Stimulated activated effector memory CD8-positive, alpha-beta T cell treated with anti-CD3 and anti-CD28 coated beads, Interleukin-12 subunit alpha, Interleukin-12 subunit beta, amount 100 ng/mL, for 72 hours (primary cell): ENCODE data around the gene PHF21A.
"Not testable (repeated sequence)": the region's sequence is repeated elsewhere in the genome, so short reads cannot be mapped to it uniquely, and the experiment has no call there.

ENCODE experiments used
- ATAC-seq: fragments of 150-1000 bp; cut with Tn5 transposase; 2 replicates; pipeline ENCODE4 v1.10.0; 2021
- DNase-seq, 2 donors: peaks; one replicate each; pipeline ENCODE4 v3.0.0; 2021 to 2022; ENCODE audit warnings: low spot score in 2 of 2
- H3K27ac Mint-ChIP-seq: one replicate; pipeline ENCODE4 v1.8.0; 2022; ENCODE audit warnings: mild to moderate bottlenecking, mixed read lengths
- H3K36me3 Mint-ChIP-seq: one replicate; pipeline ENCODE4 v1.8.0; 2022; ENCODE audit warnings: mild to moderate bottlenecking, mixed read lengths
- H3K4me1 Mint-ChIP-seq: one replicate; pipeline ENCODE4 v1.8.0; 2022; ENCODE audit warnings: mixed read lengths
- H3K4me3 Mint-ChIP-seq: one replicate; pipeline ENCODE4 v1.8.0; 2022; ENCODE audit warnings: mild to moderate bottlenecking, mixed read lengths
- H3K9me3 Mint-ChIP-seq: one replicate; pipeline ENCODE4 v1.8.0; 2022; ENCODE audit warnings: mixed read lengths

The PHF21A gene

GRCh38 chr11:45900916-45901617, 220.2 kb downstream of the PHF21A start:
- peak overlapping the region; percentile 17 for H3K27ac Mint-ChIP-seq
- no peaks in the 10 kb centered on the region for H3K9me3 Mint-ChIP-seq
- H3K4me1 Mint-ChIP-seq = peaks cover 10% of the 10 kb centered on the region
- peak overlapping the region; percentile 58 for H3K4me3 Mint-ChIP-seq
- ATAC-seq (no peak), DNase-seq (no peak)
- H3K36me3 Mint-ChIP-seq = no peaks in the 10 kb centered on the region

- not testable (repeated sequence) for DNase-seq, H3K9me3 Mint-ChIP-seq, H3K4me1 Mint-ChIP-seq, ATAC-seq, H3K36me3 Mint-ChIP-seq
- peak overlapping the region; percentile 58 for H3K4me3 Mint-ChIP-seq
- peak overlapping the region; percentile 17 for H3K27ac Mint-ChIP-seq
Observed at GRCh38 chr11:45900175-45900800, 221.0 kb downstream of the PHF21A start.

- DNase-seq (peak; percentile 57 to 87), ATAC-seq (peak; percentile 86)
- Mint-ChIP-seq H3K9me3 (no peaks in the 10 kb centered on the region), H3K4me1 (peaks cover 7% of the 10 kb centered on the region), H3K36me3 (no peaks in the 10 kb centered on the region), H3K27ac (peak overlapping the region; percentile 68), H3K4me3 (peak overlapping the region; percentile 58)
Observed at GRCh38 chr11:45899448-45900174, 221.6 kb downstream of the PHF21A start.

DNA sequence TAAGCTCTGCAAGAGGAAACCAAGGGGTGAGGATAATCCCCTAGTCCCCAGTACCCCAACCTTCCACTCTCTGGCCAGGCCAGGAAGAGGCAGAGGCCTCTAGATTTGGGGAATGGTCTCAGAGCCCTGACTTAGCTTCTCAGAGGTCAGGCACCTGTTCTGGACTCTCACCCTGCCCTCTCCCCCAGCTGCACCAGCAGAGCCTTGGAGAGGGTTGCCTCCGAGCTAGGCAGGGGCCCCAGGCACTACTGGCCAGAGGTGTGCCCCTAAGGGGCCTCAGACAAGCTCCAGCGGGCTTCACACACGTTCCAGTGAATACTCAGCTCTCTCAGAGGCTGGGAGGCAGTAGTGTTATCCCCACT, 222.2 kb downstream of the PHF21A start:
- Mint-ChIP-seq H3K27ac (peak overlapping the region; percentile 68), H3K36me3 (no peaks in the 10 kb centered on the region), H3K4me1 (peaks cover 7% of the 10 kb centered on the region), H3K4me3 (peak overlapping the region; percentile 58), H3K9me3 (no peaks in the 10 kb centered on the region)
- ATAC-seq (no peak), DNase-seq (no peak)

GRCh38 chr11:45897556-45897955, 223.7 kb downstream of the PHF21A start:
- peaks cover 7% of the 10 kb centered on the region for H3K4me1 Mint-ChIP-seq
- ATAC-seq = no peak
- no peaks in the 10 kb centered on the region for H3K9me3 Mint-ChIP-seq
- H3K36me3 Mint-ChIP-seq = no peaks in the 10 kb centered on the region
- H3K4me3 Mint-ChIP-seq = peak overlapping the region; percentile 14
- no peak overlapping the region for H3K27ac Mint-ChIP-seq
- DNase-seq = no peak

DNA sequence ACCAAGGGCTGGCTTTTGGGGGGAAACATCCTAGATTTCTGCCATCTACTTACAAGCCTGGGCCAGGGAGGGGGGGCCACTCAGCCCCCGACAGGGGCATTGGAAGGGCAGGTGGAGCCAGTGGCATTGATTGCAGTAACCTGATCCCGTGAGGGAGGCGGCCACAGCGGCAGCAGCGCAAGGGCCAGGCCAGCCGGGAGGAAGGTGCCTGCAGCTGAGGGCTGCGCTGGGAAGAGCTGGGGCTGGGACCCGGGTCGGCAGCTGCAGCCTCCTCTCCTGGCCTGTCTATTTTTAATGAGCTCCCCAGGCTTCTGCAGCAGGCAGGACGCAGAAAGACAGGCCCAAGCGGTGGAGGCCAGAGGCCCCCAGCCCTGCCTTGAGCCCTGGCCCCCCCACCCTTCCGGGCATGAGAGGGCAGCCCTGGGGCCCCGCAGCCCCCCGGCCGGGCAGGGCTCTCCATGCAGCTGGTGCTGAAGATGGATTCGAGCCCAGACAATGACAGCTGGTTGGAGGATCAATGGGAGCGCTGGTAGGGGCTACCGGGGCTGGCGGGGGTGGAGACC, 224.8 kb downstream of the PHF21A start:
- Mint-ChIP-seq H3K36me3 (no peaks in the 10 kb centered on the region), H3K9me3 (no peaks in the 10 kb centered on the region), H3K4me1 (peaks cover 7% of the 10 kb centered on the region), H3K27ac (no peak overlapping the region), H3K4me3 (no peak overlapping the region)
- ATAC-seq = no peak
- no peak for DNase-seq

DNA sequence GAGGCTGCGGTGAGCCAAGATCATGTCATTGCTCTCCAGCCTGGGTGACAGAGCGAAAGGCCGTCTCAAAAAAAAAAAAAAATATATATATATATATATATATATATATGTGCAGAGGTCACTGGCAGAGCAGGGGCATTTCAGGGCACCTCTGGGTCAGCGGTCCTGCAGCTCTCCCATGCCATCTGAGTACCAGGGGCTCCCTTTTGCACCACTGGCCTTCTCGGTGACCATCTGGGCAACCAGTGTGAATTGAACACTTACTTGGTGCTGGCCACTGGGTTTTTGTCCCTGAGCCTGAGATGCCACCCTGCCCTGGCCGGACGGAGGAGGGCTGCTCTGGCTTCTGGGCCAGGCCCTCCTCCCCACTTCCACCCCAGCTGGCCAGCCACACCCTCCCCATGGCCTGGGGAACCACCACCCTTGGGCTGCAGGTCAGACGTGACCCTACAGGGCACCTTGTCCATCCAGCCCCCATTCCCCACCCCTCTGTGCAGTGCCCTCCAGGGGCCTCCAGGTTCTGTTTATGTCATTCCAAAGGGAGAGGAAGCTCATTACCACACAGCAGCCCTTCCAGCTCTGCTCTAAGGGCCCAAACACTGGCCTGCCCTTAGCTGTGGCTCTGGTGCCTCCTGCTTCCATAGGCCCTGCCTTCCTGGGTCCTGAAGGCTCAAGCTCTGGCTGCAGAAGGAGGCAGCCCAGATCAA, 225.5 kb downstream of the PHF21A start:
- peaks cover 4% of the 10 kb centered on the region for H3K4me1 Mint-ChIP-seq
- no peak overlapping the region for H3K4me3 Mint-ChIP-seq

DNA sequence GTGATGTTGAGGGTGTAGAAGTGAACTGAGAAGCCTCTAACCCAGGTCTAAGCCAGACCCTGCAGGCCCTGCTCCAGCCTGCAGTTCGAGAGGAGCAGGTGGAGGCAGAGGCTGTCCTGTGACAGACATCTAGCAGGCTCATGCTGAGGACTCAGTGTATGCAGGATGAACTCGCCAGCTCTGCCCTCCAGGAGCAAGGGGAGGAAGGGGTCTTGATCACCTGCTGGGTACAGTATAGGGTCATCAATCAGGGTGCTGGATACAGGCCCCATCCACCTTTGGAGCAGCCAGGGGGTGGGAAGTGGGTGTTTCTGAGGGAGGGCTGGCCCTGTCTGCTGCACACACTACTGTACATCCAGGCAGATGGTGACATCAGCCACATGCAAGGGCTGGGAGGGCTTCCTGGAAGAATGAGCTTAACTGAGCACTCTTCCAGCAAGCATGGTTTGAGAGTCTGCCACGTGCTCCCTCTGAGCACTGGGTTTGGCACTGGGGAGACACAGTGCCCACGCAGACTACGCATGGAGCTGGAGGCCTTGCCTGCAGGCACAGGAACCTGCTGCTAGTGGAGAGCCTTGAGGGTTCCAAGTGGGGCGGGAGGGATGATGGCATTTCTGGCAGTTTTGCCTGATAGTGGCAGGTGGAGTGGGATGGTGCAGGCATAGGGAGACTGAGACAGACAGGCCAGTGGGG, 226.6 kb downstream of the PHF21A start:
- DNase-seq = no peak
- Mint-ChIP-seq H3K27ac (no peak overlapping the region), H3K4me1 (no peaks in the 10 kb centered on the region), H3K36me3 (no peaks in the 10 kb centered on the region), H3K9me3 (no peaks in the 10 kb centered on the region), H3K4me3 (no peak overlapping the region)
- no peak for ATAC-seq

More for the DNA sequence above, 225.5 kb downstream of the PHF21A start:
- ATAC-seq (no peak), DNase-seq (no peak)
- no peaks in the 10 kb centered on the region for H3K36me3 Mint-ChIP-seq
- H3K27ac Mint-ChIP-seq = no peak overlapping the region
- H3K9me3 Mint-ChIP-seq = no peaks in the 10 kb centered on the region

DNA sequence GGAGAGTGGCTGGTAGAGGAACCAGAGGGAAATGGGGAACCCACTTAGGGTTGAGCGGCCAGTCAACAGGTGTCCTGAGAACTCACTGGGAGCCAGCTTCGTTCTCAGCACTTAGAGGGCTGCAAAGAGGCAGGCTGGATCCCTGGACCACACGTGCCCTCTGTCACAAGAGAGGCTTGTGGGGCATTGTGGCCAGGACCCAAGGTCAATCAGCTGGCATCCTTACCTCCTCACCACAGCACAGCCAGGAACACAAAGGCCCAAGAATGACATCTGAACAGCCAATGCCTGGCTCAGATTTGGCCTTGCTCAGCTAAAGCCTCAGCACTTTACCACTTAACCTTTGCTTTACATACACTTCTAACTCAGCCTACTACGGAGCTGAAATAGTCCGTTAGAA, 228.4 kb downstream of the PHF21A start:
- Mint-ChIP-seq H3K27ac (no peak overlapping the region), H3K36me3 (no peaks in the 10 kb centered on the region), H3K4me1 (no peaks in the 10 kb centered on the region), H3K4me3 (no peak overlapping the region), H3K9me3 (no peaks in the 10 kb centered on the region)
- ATAC-seq = no peak
- no peak for DNase-seq

GRCh38 chr11:45890886-45891550, 230.2 kb downstream of the PHF21A start:
- DNase-seq (no peak), ATAC-seq (no peak)
- Mint-ChIP-seq H3K27ac (no peak overlapping the region), H3K36me3 (no peaks in the 10 kb centered on the region), H3K9me3 (no peaks in the 10 kb centered on the region), H3K4me1 (no peaks in the 10 kb centered on the region), H3K4me3 (no peak overlapping the region)

- ATAC-seq (no peak), DNase-seq (no peak)
- Mint-ChIP-seq H3K36me3 (peaks cover 2% of the 10 kb centered on the region), H3K9me3 (no peaks in the 10 kb centered on the region), H3K4me1 (peaks cover 5% of the 10 kb centered on the region), H3K27ac (peak overlapping the region; percentile 50), H3K4me3 (no peak overlapping the region)
Observed at GRCh38 chr11:45889966-45890365, 231.3 kb downstream of the PHF21A start.

DNA sequence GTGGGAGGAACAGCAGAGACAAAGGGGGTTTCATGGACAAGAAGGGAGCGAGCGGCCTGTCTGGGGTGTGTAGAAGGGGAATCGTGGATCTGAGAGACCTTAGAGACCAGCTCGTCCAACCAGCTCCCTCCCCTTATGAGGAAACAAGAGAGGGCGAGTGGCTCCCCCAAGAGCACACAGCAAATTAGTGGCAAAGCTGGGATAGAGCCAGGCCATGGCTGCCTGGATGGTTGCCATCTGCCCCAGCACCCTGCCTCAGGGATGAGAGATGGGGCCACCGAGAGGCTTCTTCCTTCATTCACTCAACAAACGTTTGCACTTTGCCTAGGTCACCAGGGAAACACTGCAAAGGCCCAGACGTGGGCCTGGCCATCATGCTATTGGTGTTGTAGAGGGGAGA, 231.7 kb downstream of the PHF21A start:
- Mint-ChIP-seq H3K4me1 (peaks cover 9% of the 10 kb centered on the region), H3K27ac (no peak overlapping the region), H3K9me3 (no peaks in the 10 kb centered on the region), H3K4me3 (no peak overlapping the region), H3K36me3 (peaks cover 6% of the 10 kb centered on the region)
- ATAC-seq = no peak
- no peak for DNase-seq

GRCh38 chr11:45887587-45887986, 233.7 kb downstream of the PHF21A start:
- H3K9me3 Mint-ChIP-seq = no peaks in the 10 kb centered on the region
- H3K4me1 Mint-ChIP-seq = peaks cover 18% of the 10 kb centered on the region
- ATAC-seq (no peak), DNase-seq (no peak)
- H3K36me3 Mint-ChIP-seq = peaks cover 9% of the 10 kb centered on the region
- no peak overlapping the region for H3K27ac Mint-ChIP-seq
- H3K4me3 Mint-ChIP-seq = peak overlapping the region; percentile 9

DNA sequence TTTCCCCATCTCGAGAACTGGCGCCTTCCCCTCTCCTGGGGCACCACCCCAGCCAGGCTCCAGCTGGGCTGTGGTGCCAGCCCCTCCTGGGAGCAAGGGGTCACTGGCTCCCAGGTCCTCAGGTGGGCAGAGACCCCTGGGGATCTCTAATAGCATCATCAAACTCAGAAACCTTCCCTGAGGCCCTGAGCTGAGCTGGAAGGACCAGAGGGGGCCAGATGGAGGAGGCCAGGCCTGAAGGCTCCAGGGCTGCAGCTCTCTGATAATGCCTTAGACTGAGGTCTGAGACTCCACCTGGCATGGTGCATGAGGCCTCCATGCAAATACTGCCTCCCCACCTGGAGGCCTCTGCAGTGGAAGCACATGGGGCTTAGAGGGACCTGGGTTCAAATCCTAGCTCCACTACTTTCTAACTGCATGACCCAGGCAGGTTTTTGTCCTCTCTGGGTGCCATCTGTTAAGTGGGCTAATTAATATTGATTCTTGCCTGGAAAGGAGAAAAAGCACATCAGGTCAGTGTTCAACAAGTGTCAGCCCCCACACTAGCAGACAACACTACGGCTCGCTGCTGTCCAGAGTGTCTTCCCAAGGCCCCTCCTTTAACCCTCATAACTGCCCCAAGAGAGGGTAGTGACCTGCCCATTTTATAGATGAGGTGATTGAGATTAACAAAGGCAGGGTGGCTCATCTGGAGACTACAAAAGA, 234.3 kb downstream of the PHF21A start:
- ATAC-seq (no peak), DNase-seq (no peak)
- peaks cover 18% of the 10 kb centered on the region for H3K4me1 Mint-ChIP-seq
- no peaks in the 10 kb centered on the region for H3K9me3 Mint-ChIP-seq
- peak overlapping the region; percentile 9 for H3K4me3 Mint-ChIP-seq
- H3K36me3 Mint-ChIP-seq = peaks cover 9% of the 10 kb centered on the region
- H3K27ac Mint-ChIP-seq = no peak overlapping the region
